Muscle of leg (tissue), 11 donors: Measurements from ENCODE around the gene OTOG. TPM values are rescaled to one million over a fixed set of nuclear protein-coding genes. Genes with fewer than 3 reads are reported as not detected.

Source experiments
- DNase-seq: peaks from one replicate; pipeline ENCODE4 v3.0.0; 2013
- H3K27ac ChIP-seq: one replicate; pipeline ENCODE4 v1.5.1; 2013; ENCODE audit warnings: mild to moderate bottlenecking, low read length, control low read depth
- H3K27me3 ChIP-seq: one replicate; pipeline ENCODE4 v1.6.1; 2013; ENCODE audit warnings: low read length; ENCODE audit not compliant: control insufficient read depth, insufficient read depth
- H3K36me3 ChIP-seq: one replicate; pipeline ENCODE4 v1.6.1; 2013; ENCODE audit warnings: low read length; ENCODE audit not compliant: control insufficient read depth, insufficient read depth
- H3K4me1 ChIP-seq: one replicate; pipeline ENCODE4 v1.6.1; 2013; ENCODE audit warnings: low read length; ENCODE audit not compliant: control insufficient read depth, insufficient read depth
- H3K4me3 ChIP-seq: one replicate; pipeline ENCODE4 v1.5.1; 2013; ENCODE audit warnings: low read length, control low read depth
- H3K9me3 ChIP-seq: replicated peaks from 2 replicates; pipeline ENCODE4 v1.6.1; 2013; ENCODE audit warnings: low read depth, low read length; ENCODE audit not compliant: control insufficient read depth
- WGBS: methylation state at CpG from one replicate; pipeline ENCODE4 v1.1.5; 2013; ENCODE audit warnings: missing lambda C conversion rate; ENCODE audit not compliant: insufficient coverage; 5-methylcytosine and 5-hydroxymethylcytosine counted together
- polyA plus RNA-seq, 8 donors: library from polyadenylated mRNA; unstranded; fragments of 120-200 nt; gene quantifications; one replicate each; pipeline versions ENCODE4 v1.2.1 to v1.2.3, GENCODE V29; 2013; ENCODE audit warnings: inconsistent platforms in 1 of 8, low replicate concordance in 1 of 8; ENCODE audit not compliant: insufficient read length in 8 of 8, insufficient read depth in 1 of 8
- total RNA-seq: library from RNA; stranded (reverse); fragments of 120-200 nt; gene quantifications from one replicate; pipeline ENCODE4 v1.2.4, GENCODE V29; 2013

OTOG gene
- total and polyA plus RNA-seq, 9 donors: under 0.01 to 0.05 (median 0.04) TPM; not detected in 4

DNA sequence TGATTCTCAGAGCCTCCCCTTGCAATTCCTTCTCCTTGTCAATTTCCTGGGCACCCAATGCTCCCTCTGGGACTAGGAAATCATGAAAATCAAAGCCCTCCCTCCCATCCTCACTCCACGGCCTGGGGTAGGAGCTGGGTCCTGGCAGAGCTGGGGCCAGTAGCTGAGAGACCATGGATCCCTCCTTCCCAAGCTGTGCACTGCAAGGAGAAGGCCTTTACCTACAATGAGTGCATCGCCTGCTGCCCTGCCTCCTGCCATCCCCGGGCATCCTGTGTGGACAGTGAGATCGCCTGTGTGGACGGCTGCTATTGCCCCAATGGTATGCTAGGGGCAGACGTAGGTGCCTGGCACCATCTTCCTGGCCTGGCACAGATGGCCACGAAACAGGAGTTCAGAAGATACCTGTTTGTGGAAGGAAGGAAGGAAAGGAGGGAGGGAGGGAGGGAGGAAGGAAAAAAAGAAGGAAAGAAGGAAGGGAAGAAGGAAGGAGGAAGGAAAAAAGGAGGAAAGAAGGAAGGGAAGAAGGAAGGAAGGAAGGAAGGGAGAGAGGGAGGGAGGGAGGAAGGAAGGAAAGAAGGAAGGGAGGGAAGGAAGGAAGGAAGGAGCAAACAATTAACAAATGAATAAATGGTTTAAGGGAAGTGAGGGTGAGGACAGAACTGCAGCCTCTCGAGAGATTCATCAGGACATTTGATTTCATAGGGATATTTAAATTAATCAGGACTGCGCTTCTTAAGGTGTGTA, 12.5 kb downstream of the OTOG start:
- DNase-seq: no peak
- no peak overlapping the region for H3K27ac ChIP-seq
- H3K27me3 ChIP-seq: peaks cover 10% of the 10 kb centered on the region
- WGBS: 86% methylated on average over 7 of the region's 9 CpGs
- H3K36me3 ChIP-seq: no peaks in the 10 kb centered on the region
- no peak overlapping the region for H3K4me3 ChIP-seq
- no peaks in the 10 kb centered on the region for H3K4me1 ChIP-seq
- no peaks in the 10 kb centered on the region for H3K9me3 ChIP-seq

- H3K27ac ChIP-seq: no peak overlapping the region
- H3K27me3 ChIP-seq: peaks cover 10% of the 10 kb centered on the region
- no peaks in the 10 kb centered on the region for H3K36me3 ChIP-seq
- H3K9me3 ChIP-seq: no peaks in the 10 kb centered on the region
- 29% methylated on average over 7 of the region's 12 CpGs for WGBS
- DNase-seq: no peak
- no peak overlapping the region for H3K4me3 ChIP-seq
- no peaks in the 10 kb centered on the region for H3K4me1 ChIP-seq
Measured at GRCh38 chr11:17560281-17561110, 13.4 kb downstream of the OTOG start.

- no peaks in the 10 kb centered on the region for H3K9me3 ChIP-seq
- H3K27ac ChIP-seq: no peak overlapping the region
- 92% methylated on average over 2 of the region's 4 CpGs for WGBS
- H3K4me3 ChIP-seq: no peak overlapping the region
- H3K27me3 ChIP-seq: peaks cover 10% of the 10 kb centered on the region
- H3K4me1 ChIP-seq: no peaks in the 10 kb centered on the region
- no peaks in the 10 kb centered on the region for H3K36me3 ChIP-seq
- DNase-seq: no peak
Measured at GRCh38 chr11:17561111-17561415, 14.0 kb downstream of the OTOG start.

GRCh38 chr11:17561526-17561925, 14.5 kb downstream of the OTOG start:
- WGBS: 87% methylated on average over 8 of the region's 9 CpGs
- Histone ChIP-seq H3K4me3 (no peak overlapping the region), H3K4me1 (no peaks in the 10 kb centered on the region)

DNA sequence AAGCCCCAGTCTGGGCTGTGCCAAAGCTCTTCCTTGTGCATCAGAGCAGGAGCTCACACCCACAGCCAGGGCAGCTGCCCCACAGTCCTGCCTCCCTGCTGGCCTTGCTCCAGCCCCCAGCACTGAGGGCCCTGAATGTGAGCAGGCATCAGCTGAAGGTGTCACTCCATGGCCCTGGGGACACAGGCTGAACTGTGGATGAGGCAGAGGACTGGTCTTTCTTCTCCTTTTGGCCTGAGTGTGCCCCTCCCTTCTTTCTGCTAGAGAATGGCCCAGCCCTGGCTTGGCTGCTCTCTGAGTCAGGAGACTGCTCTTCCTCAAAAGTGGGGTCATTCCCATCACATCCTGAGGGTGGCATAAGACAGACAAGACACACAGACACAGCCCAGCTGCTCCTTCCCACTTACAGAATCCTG, 16.2 kb downstream of the OTOG start:
- no peaks in the 10 kb centered on the region for H3K36me3 ChIP-seq
- peak; percentile 8 for DNase-seq
- no peak overlapping the region for H3K4me3 ChIP-seq
- peaks cover 7% of the 10 kb centered on the region for H3K27me3 ChIP-seq
- H3K4me1 ChIP-seq: no peaks in the 10 kb centered on the region
- H3K9me3 ChIP-seq: no peaks in the 10 kb centered on the region
- H3K27ac ChIP-seq: no peak overlapping the region

More at GRCh38 chr11:17561526-17561925, 14.5 kb downstream of the OTOG start:
- no peak for DNase-seq
- H3K27ac ChIP-seq: no peak overlapping the region
- peaks cover 10% of the 10 kb centered on the region for H3K27me3 ChIP-seq
- no peaks in the 10 kb centered on the region for H3K9me3 ChIP-seq
- no peaks in the 10 kb centered on the region for H3K36me3 ChIP-seq

DNA sequence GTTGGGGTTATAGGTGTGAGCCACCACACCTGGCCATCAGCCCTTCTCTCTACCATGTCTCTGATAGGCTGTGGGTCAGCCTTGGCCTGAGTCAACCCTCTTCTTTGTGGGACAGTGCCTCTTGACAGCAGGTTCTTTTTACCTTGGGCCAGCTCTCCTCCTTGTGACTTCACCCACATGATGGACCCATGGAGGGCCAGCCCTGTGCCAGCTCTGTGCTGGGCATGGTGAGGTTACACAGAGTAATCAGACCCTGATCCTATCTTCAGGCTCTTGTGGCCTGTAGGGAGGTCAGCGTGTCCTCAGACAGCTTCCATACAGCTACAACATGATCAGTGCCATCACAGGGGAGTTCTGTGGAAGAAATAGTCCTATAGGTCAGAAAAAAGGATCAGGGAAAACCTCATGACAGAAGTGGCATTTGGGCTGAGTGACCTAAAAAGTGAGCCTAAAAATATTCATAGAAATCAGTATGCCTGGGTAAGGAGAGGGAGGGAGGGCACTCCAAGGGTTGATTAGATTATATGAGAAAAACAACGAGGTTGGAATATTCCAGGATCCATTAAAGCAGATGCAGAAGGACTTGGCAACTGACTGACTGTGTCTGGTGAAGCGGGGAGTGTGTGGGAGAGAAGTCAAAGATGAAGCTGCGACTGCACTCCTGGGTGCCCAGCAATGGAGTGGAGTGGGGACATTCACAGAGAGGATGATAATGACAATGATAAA, 17.1 kb downstream of the OTOG start:
- Histone ChIP-seq H3K4me3 (no peak overlapping the region), H3K36me3 (no peaks in the 10 kb centered on the region), H3K9me3 (no peaks in the 10 kb centered on the region), H3K4me1 (no peaks in the 10 kb centered on the region), H3K27me3 (peaks cover 4% of the 10 kb centered on the region), H3K27ac (no peak overlapping the region)
- no peak for DNase-seq
- 31% methylated on average over 1 of the region's 4 CpGs for WGBS

GRCh38 chr11:17564687-17565042, 17.6 kb downstream of the OTOG start:
- Histone ChIP-seq H3K4me3 (no peak overlapping the region), H3K9me3 (no peaks in the 10 kb centered on the region), H3K4me1 (no peaks in the 10 kb centered on the region), H3K27me3 (peaks cover 4% of the 10 kb centered on the region), H3K36me3 (no peaks in the 10 kb centered on the region), H3K27ac (no peak overlapping the region)
- no CpG with 5 or more reads among the region's 2 CpGs for WGBS
- DNase-seq: no peak

- H3K36me3 ChIP-seq: no peaks in the 10 kb centered on the region
- no peak for DNase-seq
- no peaks in the 10 kb centered on the region for H3K9me3 ChIP-seq
- no peak overlapping the region for H3K4me3 ChIP-seq
- 83% methylated on average over 3 of the region's 4 CpGs for WGBS
- no peak overlapping the region for H3K27ac ChIP-seq
- H3K27me3 ChIP-seq: peaks cover 10% of the 10 kb centered on the region
- no peaks in the 10 kb centered on the region for H3K4me1 ChIP-seq
Measured at GRCh38 chr11:17568944-17569343, 21.9 kb downstream of the OTOG start.

DNA sequence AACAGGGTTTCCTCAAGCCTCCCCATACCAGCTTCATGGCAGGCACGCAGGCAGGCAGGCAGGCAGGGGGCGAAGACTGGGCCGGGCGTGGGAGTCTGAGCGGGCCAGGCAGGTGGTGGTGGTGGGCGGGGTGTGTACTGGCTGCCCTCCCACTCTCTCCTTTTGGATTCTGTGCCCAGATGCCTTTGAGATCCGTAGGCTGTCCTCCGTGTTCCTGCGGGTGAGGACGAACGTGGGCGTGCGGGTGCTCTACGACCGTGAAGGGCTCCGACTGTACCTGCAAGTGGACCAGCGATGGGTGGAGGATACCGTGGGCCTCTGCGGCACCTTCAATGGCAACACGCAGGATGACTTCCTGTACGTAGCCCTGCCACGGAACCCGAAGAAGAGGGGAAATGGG, 23.0 kb downstream of the OTOG start:
- Histone ChIP-seq H3K4me1 (no peaks in the 10 kb centered on the region), H3K9me3 (no peaks in the 10 kb centered on the region), H3K4me3 (no peak overlapping the region), H3K36me3 (no peaks in the 10 kb centered on the region), H3K27me3 (peaks cover 10% of the 10 kb centered on the region), H3K27ac (no peak overlapping the region)
- WGBS: 80% methylated on average over 14 of the region's 23 CpGs
- DNase-seq: no peak
